Left ventricle myocardium inferior (tissue), 1 donor: ENCODE results near the gene IPCEF1. TPM values are rescaled to one million over a fixed set of nuclear protein-coding genes. Genes with fewer than 3 reads are reported as not detected.
A peak's percentile ranks its signal among the peaks of the same experiment; 100 is the strongest.

ENCODE experiments used
- DNase-seq: peaks from one replicate; pipeline ENCODE4 v3.0.0-alpha.2; 2020
- H3K27ac ChIP-seq: fragments of 200-600 bp; replicated peaks from 2 replicates; pipeline ENCODE4 v1.8.0; 2021
- H3K27me3 ChIP-seq: fragments of 200-600 bp; 2 replicates; pipeline ENCODE4 v1.8.0; 2021; ENCODE audit warnings: low read depth
- H3K36me3 ChIP-seq: fragments of 200-600 bp; 2 replicates; pipeline ENCODE4 v1.8.0; 2021
- H3K4me1 ChIP-seq: fragments of 200-600 bp; 2 replicates; pipeline ENCODE4 v1.8.0; 2021
- H3K4me3 ChIP-seq: fragments of 200-600 bp; 2 replicates; pipeline ENCODE4 v1.8.0; 2021; ENCODE audit warnings: mild to moderate bottlenecking, moderate library complexity
- H3K9me3 ChIP-seq: fragments of 200-600 bp; replicated peaks from 2 replicates; pipeline ENCODE4 v1.8.0; 2021
- CTCF ChIP-seq: fragments of 200-600 bp; IDR thresholded peaks from 2 replicates; pipeline ENCODE4 v1.8.0; 2021; ENCODE audit warnings: antibody characterized with exemption, mild to moderate bottlenecking, borderline replicate concordance
- intact Hi-C: fragments of 100-400 bp; cut with micrococcal nuclease; formaldehyde crosslinking; loops from one replicate; pipeline ENCODE4 v1.11.0; 2022
- total RNA-seq: library from RNA; stranded (reverse); fragmentation: NEBNext Ultra II Directional; extraction: Animal tissue kit (Norgen Biotek cat#: 25700); gene quantifications from one replicate; pipeline ENCODE4 v1.2.1, GENCODE V29; 2021
- donor health status: DM: no; HTN: yes; CAD: no; lungs with severe emphysema.

IPCEF1 gene
- total RNA-seq, 1 donor from 2014 or later, result 1.7 TPM

DNA sequence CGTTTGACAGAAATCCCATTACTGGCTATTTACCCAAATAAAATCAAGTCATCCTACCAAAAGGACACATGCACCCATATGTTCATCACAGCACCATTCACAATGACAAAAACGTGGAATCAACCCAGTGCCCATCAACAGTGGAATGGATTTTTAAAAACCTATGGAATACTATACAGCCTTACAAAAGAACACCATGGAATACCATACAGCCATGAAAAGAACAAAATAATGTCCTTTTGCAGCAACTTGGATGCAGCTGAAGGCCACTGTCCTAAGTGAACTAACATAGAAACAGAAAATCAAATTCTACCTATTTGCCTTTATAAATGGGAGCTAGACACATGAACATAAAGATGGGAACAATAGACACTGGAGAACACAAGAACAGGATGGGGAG lies 17.4 kb upstream of the IPCEF1 start:
- DNase-seq, result no peak
- intact Hi-C loops, result no loop called here
- H3K4me3 ChIP-seq, result no peak overlapping the region
- peaks cover 4% of the 10 kb centered on the region for H3K4me1 ChIP-seq
- no peak for TF ChIP-seq CTCF
- no peak overlapping the region for H3K27ac ChIP-seq
- H3K27me3 ChIP-seq, result no peaks in the 10 kb centered on the region
- no peaks in the 10 kb centered on the region for H3K9me3 ChIP-seq
- H3K36me3 ChIP-seq, result no peaks in the 10 kb centered on the region

DNA sequence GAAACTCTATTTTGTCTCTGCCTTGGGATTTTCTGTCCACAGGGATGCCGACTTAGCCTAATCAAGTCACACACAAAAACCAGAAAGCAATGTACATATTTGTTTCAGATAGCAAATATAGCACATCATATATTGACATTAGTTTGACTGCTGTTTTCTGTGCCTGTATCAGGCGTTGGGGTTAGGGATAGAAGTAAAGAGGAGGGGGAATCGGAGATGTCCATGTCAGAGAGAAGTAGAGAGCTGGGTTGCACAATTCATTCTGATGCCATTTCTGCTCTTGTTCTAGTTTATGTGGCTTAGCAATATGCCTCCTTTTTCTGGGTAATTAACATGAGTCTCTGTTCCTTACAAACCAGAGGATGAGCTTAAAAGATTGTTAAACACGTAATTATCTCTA lies 14.7 kb upstream of the IPCEF1 start:
- intact Hi-C loops, result no loop called here
- Histone ChIP-seq H3K4me1 (peaks cover 4% of the 10 kb centered on the region), H3K4me3 (no peak overlapping the region), H3K27ac (no peak overlapping the region), H3K9me3 (no peaks in the 10 kb centered on the region), H3K27me3 (no peaks in the 10 kb centered on the region), H3K36me3 (no peaks in the 10 kb centered on the region)
- TF ChIP-seq CTCF, result no peak
- no peak for DNase-seq

GRCh38 chr6:154370545-154370944 lies 13.9 kb upstream of the IPCEF1 start:
- Histone ChIP-seq H3K36me3 (no peaks in the 10 kb centered on the region), H3K9me3 (no peaks in the 10 kb centered on the region), H3K27ac (no peak overlapping the region), H3K4me3 (no peak overlapping the region), H3K27me3 (no peaks in the 10 kb centered on the region), H3K4me1 (peaks cover 4% of the 10 kb centered on the region)
- TF ChIP-seq CTCF, result peak; percentile 56
- intact Hi-C loops, result no loop called here
- DNase-seq, result no peak

DNA sequence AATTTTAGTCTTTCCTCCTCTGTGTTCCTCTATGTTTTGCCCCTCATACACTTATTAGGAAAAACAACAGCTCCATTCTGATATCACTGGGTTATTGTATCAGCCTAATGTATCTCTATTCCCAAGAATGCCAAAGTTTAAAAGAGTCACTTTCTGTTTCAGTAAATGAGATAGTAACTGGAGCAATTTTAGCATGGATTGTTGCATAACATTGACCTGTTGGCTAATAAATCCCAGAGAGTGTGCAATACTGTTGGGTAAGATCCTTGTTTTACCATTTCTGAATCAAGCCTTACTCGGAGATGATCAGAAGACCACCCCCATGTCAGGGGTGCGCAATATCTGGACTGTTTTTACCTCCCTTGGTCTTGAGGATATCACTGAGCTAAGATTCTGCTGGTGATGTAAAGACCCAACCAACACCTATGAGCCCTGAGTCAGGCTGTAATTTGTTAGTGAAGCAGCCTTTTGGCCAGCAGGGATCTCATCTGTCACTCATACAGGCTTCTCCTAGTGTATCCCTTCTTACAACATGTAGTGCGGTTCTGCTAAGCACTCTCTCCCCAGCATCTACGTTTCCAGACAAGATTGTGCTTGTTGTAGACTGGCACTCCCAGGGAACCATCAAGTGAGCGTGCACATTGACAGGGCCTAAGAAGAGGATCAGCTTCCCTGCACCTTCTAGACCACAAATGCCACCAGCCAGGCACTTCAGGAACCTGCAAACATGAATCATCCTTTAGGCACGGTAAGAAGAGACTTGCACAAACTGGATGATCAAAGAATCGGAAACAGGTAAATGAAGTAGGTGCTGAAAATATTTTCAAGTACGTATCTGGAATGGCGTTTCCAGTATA lies 11.5 kb upstream of the IPCEF1 start:
- H3K9me3 ChIP-seq, result no peaks in the 10 kb centered on the region
- no peak for DNase-seq
- H3K36me3 ChIP-seq, result no peaks in the 10 kb centered on the region
- intact Hi-C loops, result no loop called here
- no peaks in the 10 kb centered on the region for H3K27me3 ChIP-seq
- no peak for TF ChIP-seq CTCF
- H3K4me3 ChIP-seq, result no peak overlapping the region
- H3K27ac ChIP-seq, result no peak overlapping the region
- peaks cover 4% of the 10 kb centered on the region for H3K4me1 ChIP-seq

- Histone ChIP-seq H3K27me3 (no peaks in the 10 kb centered on the region), H3K36me3 (no peaks in the 10 kb centered on the region), H3K9me3 (no peaks in the 10 kb centered on the region), H3K4me3 (no peak overlapping the region), H3K27ac (no peak overlapping the region), H3K4me1 (peaks cover 4% of the 10 kb centered on the region)
- no peak for TF ChIP-seq CTCF
- intact Hi-C loops, result no loop called here
- DNase-seq, result no peak
Observed at GRCh38 chr6:154367336-154367735, 10.7 kb upstream of the IPCEF1 start.
